Esophagus squamous epithelium (tissue), 5 donors: Measurements from ENCODE around the gene GCSH. TPM values are rescaled to one million over a fixed set of nuclear protein-coding genes. Genes with fewer than 3 reads are reported as not detected.

Source experiments
- DNase-seq: peaks from one replicate; lab custom pipeline; 2025; lab: John Stamatoyannopoulos, UW
- H3K27ac ChIP-seq, 4 donors: fragments of 200-600 bp; sonication (generic); one replicate each; pipeline ENCODE4 v1.5.1; 2016 to 2019; ENCODE audit warnings: mild to moderate bottlenecking in 1 of 4
- H3K27me3 ChIP-seq, 4 donors: fragments of 200-600 bp; sonication (generic); 1 replicate in 3 of 4; 2 replicates in 1 of 4; pipeline versions ENCODE4 v1.5.1 to v1.6.0; 2017 to 2021; ENCODE audit warnings: antibody characterized with exemption in 1 of 4
- H3K36me3 ChIP-seq, 3 donors: fragments of 200-600 bp; sonication (generic); one replicate each; pipeline ENCODE4 v1.5.1; 2016 to 2019
- H3K4me1 ChIP-seq, 3 donors: fragments of 200-600 bp; sonication (generic); one replicate each; pipeline ENCODE4 v1.5.1; 2017 to 2019
- H3K4me3 ChIP-seq, 4 donors: fragments of 200-600 bp; sonication (generic); 1 replicate in 3 of 4; 2 replicates in 1 of 4; pipeline ENCODE4 v1.5.1; 2016 to 2019; ENCODE audit warnings: mild to moderate bottlenecking in 2 of 4, moderate library complexity in 1 of 4
- H3K9me3 ChIP-seq, 3 donors: fragments of 200-600 bp; sonication (generic); one replicate each; pipeline ENCODE4 v1.5.1; 2016 to 2019
- CTCF ChIP-seq, 6 experiments: fragments of 450-650 bp in 4 of 6; fragments of 200-600 bp in 2 of 6; sonication (generic) in 2 of 6; IDR thresholded peaks; one replicate each; pipeline ENCODE4 v1.5.1; 2016 to 2019; ENCODE audit warnings: antibody characterized with exemption in 6 of 6, mild to moderate bottlenecking in 4 of 6, moderate library complexity in 4 of 6
- POLR2A ChIP-seq, 4 donors: fragments of 450-650 bp; IDR thresholded peaks; one replicate each; pipeline ENCODE4 v1.6.1; 2017; ENCODE audit warnings: antibody characterized with exemption in 4 of 4, mild to moderate bottlenecking in 4 of 4, moderate library complexity in 3 of 4
- WGBS, 2 donors: methylation state at CpG; one replicate each; pipeline ENCODE4 v1.1.5; 2018; 5-methylcytosine and 5-hydroxymethylcytosine counted together
- intact Hi-C: fragments of 100-400 bp; cut with DNase I; formaldehyde crosslinking; loops from one replicate; pipeline ENCODE4 v1.15.0; 2022
- total RNA-seq, 4 donors: library from RNA; depleted of rRNA; stranded (reverse); fragments of >200 nt; gene quantifications; one replicate each; pipeline ENCODE4 v1.1.0, GENCODE V29; 2016
- donor health status: DM: yes; HTN: yes; CAD: no.

The GCSH gene
- total RNA-seq, 4 donors from 2014 or later, result 9.7 to 18.3 (median 15.1) TPM

- H3K27me3 ChIP-seq, result no peaks in the 10 kb centered on the region
- H3K4me3 ChIP-seq, result no peak overlapping the region
- H3K4me1 ChIP-seq, result no peaks in the 10 kb centered on the region
- no peaks in the 10 kb centered on the region for H3K36me3 ChIP-seq
- 76 to 84% methylated on average over 7 of the region's 8 CpGs for WGBS, 2 donors
- no peaks in the 10 kb centered on the region for H3K9me3 ChIP-seq
- intact Hi-C loops, result no loop called here
- no peak overlapping the region for H3K27ac ChIP-seq
- TF ChIP-seq POLR2A (IDR thresholded peaks at IDR 0.05), result no peak
- no peak for TF ChIP-seq CTCF (IDR thresholded peaks at IDR 0.05)
- DNase-seq, result no peak
Measured at GRCh38 chr16:81070979-81071378, 25.2 kb downstream of the GCSH start.

- TF ChIP-seq POLR2A (IDR thresholded peaks at IDR 0.05) (no peak), CTCF (IDR thresholded peaks at IDR 0.05) (no peak)
- Histone ChIP-seq H3K9me3 (no peaks in the 10 kb centered on the region), H3K27me3 (no peaks in the 10 kb centered on the region), H3K36me3 (no peaks in the 10 kb centered on the region), H3K27ac (no peak overlapping the region), H3K4me3 (no peak overlapping the region), H3K4me1 (no peaks in the 10 kb centered on the region)
- WGBS, 2 donors, result 88 to 90% methylated on average over 2 to 4 of the region's 4 CpGs
- intact Hi-C loops, result no loop called here
- no peak for DNase-seq
Measured at GRCh38 chr16:81069063-81069462, 27.1 kb downstream of the GCSH start.

- Histone ChIP-seq H3K9me3 (no peaks in the 10 kb centered on the region), H3K36me3 (no peaks in the 10 kb centered on the region), H3K27ac (no peak overlapping the region), H3K4me3 (no peak overlapping the region), H3K27me3 (no peaks in the 10 kb centered on the region), H3K4me1 (no peaks in the 10 kb centered on the region)
- TF ChIP-seq CTCF (IDR thresholded peaks at IDR 0.05) (no peak), POLR2A (IDR thresholded peaks at IDR 0.05) (no peak)
- no peak for DNase-seq
- 43 to 64% methylated on average over 1 of the region's 1 CpG for WGBS, 2 donors
- intact Hi-C loops, result no loop called here
Measured at GRCh38 chr16:81067166-81067565, 29.0 kb downstream of the GCSH start.

GRCh38 chr16:81066681-81067080 lies 29.5 kb downstream of the GCSH start:
- no peaks in the 10 kb centered on the region for H3K9me3 ChIP-seq
- intact Hi-C loops, result no loop called here
- H3K27me3 ChIP-seq, result no peaks in the 10 kb centered on the region
- H3K27ac ChIP-seq, result no peak overlapping the region
- no peak overlapping the region for H3K4me3 ChIP-seq
- no peak for TF ChIP-seq CTCF (IDR thresholded peaks at IDR 0.05)
- no peak for TF ChIP-seq POLR2A (IDR thresholded peaks at IDR 0.05)
- H3K36me3 ChIP-seq, result no peaks in the 10 kb centered on the region
- WGBS, 2 donors, result 68% methylated on average over 4 of the region's 4 CpGs
- no peak for DNase-seq
- no peaks in the 10 kb centered on the region for H3K4me1 ChIP-seq

GRCh38 chr16:81061871-81062608 lies 34.2 kb downstream of the GCSH start:
- Histone ChIP-seq H3K27me3 (no peaks in the 10 kb centered on the region), H3K4me3 (no peak overlapping the region), H3K4me1 (no peaks in the 10 kb centered on the region), H3K9me3 (no peaks in the 10 kb centered on the region), H3K36me3 (no peaks in the 10 kb centered on the region), H3K27ac (no peak overlapping the region)
- no peak for DNase-seq
- WGBS, 2 donors, result 83 to 88% methylated on average over 9 to 10 of the region's 10 CpGs
- intact Hi-C loops, result no loop called here
- TF ChIP-seq CTCF (IDR thresholded peaks at IDR 0.05) (no peak), POLR2A (IDR thresholded peaks at IDR 0.05) (no peak)
